SK-N-SH treated with all-trans-retinoic acid at 6 μM for 48 hours (cell line): Measurements from ENCODE around the gene IYD.

Source experiments
- ATAC-seq: fragments of 200-7000 bp; cut with Tn5 transposase; 3 replicates; pipeline ENCODE4 v1.9.1; 2020; ENCODE audit warnings: mild to moderate bottlenecking, moderate library complexity
- BACH2 ChIP-seq: fragments of 250-450 bp; sonication (Bioruptor Pico); IDR thresholded peaks from 2 replicates; pipeline ENCODE4 v1.9.0; 2021; ENCODE audit warnings: mild to moderate bottlenecking, borderline replicate concordance
- CSDC2 ChIP-seq: fragments of 250-450 bp; sonication (Bioruptor Pico); IDR thresholded peaks from 2 replicates; pipeline ENCODE4 v1.5.0; 2020; ENCODE audit warnings: mild to moderate bottlenecking, moderate library complexity
- ESRRG ChIP-seq: fragments of 250-450 bp; sonication (Bioruptor Pico); IDR thresholded peaks from 2 replicates; pipeline ENCODE4 v1.6.1; 2021; ENCODE audit warnings: mild to moderate bottlenecking
- GLIS3 ChIP-seq: fragments of 250-450 bp; sonication (Bioruptor Pico); IDR thresholded peaks from 2 replicates; pipeline ENCODE4 v1.5.0; 2020; ENCODE audit warnings: mild to moderate bottlenecking, moderate library complexity
- ISL1 ChIP-seq: fragments of 250-450 bp; sonication (Bioruptor Pico); IDR thresholded peaks from 2 replicates; pipeline ENCODE4 v2.1.2; 2022; ENCODE audit warnings: mild to moderate bottlenecking, moderate library complexity
- OSR1 ChIP-seq: fragments of 250-450 bp; sonication (Bioruptor Pico); IDR thresholded peaks from 2 replicates; pipeline ENCODE4 v1.8.0; 2022; ENCODE audit warnings: moderate library complexity, mild to moderate bottlenecking, inconsistent platforms
- PATZ1 ChIP-seq: fragments of 250-450 bp; sonication (Bioruptor Pico); IDR thresholded peaks from 2 replicates; pipeline ENCODE4 v1.8.0; 2020; ENCODE audit warnings: mild to moderate bottlenecking, moderate library complexity, borderline replicate concordance
- POU6F1 ChIP-seq: fragments of 250-450 bp; sonication (Bioruptor Pico); IDR thresholded peaks from 2 replicates; pipeline ENCODE4 v1.8.0; 2021; ENCODE audit warnings: low read depth, mild to moderate bottlenecking, moderate library complexity, borderline replicate concordance
- PPARA ChIP-seq: fragments of 250-450 bp; sonication (Bioruptor Pico); IDR thresholded peaks from 2 replicates; pipeline ENCODE4 v1.5.0; 2020; ENCODE audit warnings: mild to moderate bottlenecking, borderline replicate concordance
- RARB ChIP-seq: fragments of 250-450 bp; sonication (Bioruptor Pico); IDR thresholded peaks from 2 replicates; pipeline ENCODE4 v1.8.0; 2021; ENCODE audit warnings: mild to moderate bottlenecking, moderate library complexity
- SNAI2 ChIP-seq: fragments of 250-450 bp; sonication (Bioruptor Pico); IDR thresholded peaks from 2 replicates; pipeline ENCODE4 v1.5.0; 2020; ENCODE audit warnings: mild to moderate bottlenecking, moderate library complexity
- TCF4 ChIP-seq: fragments of 250-450 bp; sonication (Bioruptor Pico); IDR thresholded peaks from 2 replicates; pipeline ENCODE4 v1.8.0; 2021; ENCODE audit warnings: mild to moderate bottlenecking, moderate library complexity, borderline replicate concordance
- TOX ChIP-seq: fragments of 250-450 bp; sonication (Bioruptor Pico); IDR thresholded peaks from 2 replicates; pipeline ENCODE4 v1.8.0; 2021; ENCODE audit warnings: mild to moderate bottlenecking, moderate library complexity, borderline replicate concordance
- ZC3H10 ChIP-seq: fragments of 250-450 bp; sonication (Bioruptor Pico); IDR thresholded peaks from 2 replicates; pipeline ENCODE4 v1.5.1; 2021; ENCODE audit warnings: mild to moderate bottlenecking, moderate library complexity
- ZFP3 ChIP-seq: fragments of 250-450 bp; sonication (Bioruptor Pico); IDR thresholded peaks from 2 replicates; pipeline ENCODE4 v1.5.0; 2020; ENCODE audit warnings: mild to moderate bottlenecking, moderate library complexity
- ZFP30 ChIP-seq: fragments of 450-650 bp; formaldehyde crosslinking; IDR thresholded peaks from 2 replicates; pipeline ENCODE4 v1.5.0; 2022; ENCODE audit warnings: mild to moderate bottlenecking, moderate library complexity
- ZNF565 ChIP-seq: fragments of 450-650 bp; formaldehyde crosslinking; conservative IDR thresholded peaks from 2 replicates; pipeline ENCODE4 v1.5.0; 2020; ENCODE audit warnings: low read depth, mild to moderate bottlenecking, moderate library complexity
- ZNF70 ChIP-seq: fragments of 450-650 bp; formaldehyde crosslinking; IDR thresholded peaks from 2 replicates; pipeline ENCODE4 v1.5.0; 2020; ENCODE audit warnings: mild to moderate bottlenecking, moderate library complexity
- ZNF8 ChIP-seq: fragments of 450-650 bp; formaldehyde crosslinking; IDR thresholded peaks from 2 replicates; pipeline ENCODE4 v1.5.0; 2020; ENCODE audit warnings: mild to moderate bottlenecking, moderate library complexity
- TF ChIP-seq, protein P1 (sequence below): fragments of 250-450 bp; sonication (Bioruptor Pico); IDR thresholded peaks from 2 replicates; pipeline ENCODE4 v1.5.1; 2021; ENCODE audit warnings: mild to moderate bottlenecking, moderate library complexity
- TF ChIP-seq, protein P2 (sequence below): fragments of 250-450 bp; sonication (Bioruptor Pico); IDR thresholded peaks from 2 replicates; pipeline ENCODE4 v1.5.0; 2020; ENCODE audit warnings: mild to moderate bottlenecking, moderate library complexity

The IYD gene

DNA sequence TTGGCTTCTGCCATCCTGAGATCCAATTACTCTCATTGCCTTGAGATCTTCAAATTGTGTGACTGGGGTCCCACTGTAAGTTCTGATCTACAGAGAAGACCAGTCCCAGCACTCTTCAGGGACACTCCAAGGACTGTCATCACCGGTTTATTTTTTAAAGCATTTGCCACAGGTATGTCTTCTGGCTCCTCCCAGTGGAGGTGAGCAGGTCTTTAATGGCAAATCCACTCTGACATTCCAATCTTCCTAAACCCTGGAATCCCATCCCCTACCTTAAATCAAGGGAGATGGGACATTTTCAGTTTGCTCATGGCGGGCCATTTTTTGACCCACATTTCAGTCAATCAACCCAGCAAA, 35.2 kb upstream of the IYD start:
- TF ChIP-seq ISL1 (CRISPR knock-in tag) (no peak), TCF4 (CRISPR knock-in tag) (no peak), SNAI2 (CRISPR knock-in tag) (no peak), GLIS3 (CRISPR knock-in tag) (no peak), ESRRG (CRISPR knock-in tag) (no peak), ZFP3 (CRISPR knock-in tag) (no peak), ZNF8 (CRISPR knock-in tag) (no peak), ZC3H10 (CRISPR knock-in tag) (no peak), OSR1 (CRISPR knock-in tag) (no peak)
- TF ChIP-seq, protein P1, sequence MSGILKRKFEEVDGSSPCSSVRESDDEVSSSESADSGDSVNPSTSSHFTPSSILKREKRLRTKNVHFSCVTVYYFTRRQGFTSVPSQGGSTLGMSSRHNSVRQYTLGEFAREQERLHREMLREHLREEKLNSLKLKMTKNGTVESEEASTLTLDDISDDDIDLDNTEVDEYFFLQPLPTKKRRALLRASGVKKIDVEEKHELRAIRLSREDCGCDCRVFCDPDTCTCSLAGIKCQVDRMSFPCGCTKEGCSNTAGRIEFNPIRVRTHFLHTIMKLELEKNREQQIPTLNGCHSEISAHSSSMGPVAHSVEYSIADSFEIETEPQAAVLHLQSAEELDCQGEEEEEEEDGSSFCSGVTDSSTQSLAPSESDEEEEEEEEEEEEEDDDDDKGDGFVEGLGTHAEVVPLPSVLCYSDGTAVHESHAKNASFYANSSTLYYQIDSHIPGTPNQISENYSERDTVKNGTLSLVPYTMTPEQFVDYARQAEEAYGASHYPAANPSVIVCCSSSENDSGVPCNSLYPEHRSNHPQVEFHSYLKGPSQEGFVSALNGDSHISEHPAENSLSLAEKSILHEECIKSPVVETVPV (CRISPR knock-in tag) = no peak
- ATAC-seq = no peak

DNA sequence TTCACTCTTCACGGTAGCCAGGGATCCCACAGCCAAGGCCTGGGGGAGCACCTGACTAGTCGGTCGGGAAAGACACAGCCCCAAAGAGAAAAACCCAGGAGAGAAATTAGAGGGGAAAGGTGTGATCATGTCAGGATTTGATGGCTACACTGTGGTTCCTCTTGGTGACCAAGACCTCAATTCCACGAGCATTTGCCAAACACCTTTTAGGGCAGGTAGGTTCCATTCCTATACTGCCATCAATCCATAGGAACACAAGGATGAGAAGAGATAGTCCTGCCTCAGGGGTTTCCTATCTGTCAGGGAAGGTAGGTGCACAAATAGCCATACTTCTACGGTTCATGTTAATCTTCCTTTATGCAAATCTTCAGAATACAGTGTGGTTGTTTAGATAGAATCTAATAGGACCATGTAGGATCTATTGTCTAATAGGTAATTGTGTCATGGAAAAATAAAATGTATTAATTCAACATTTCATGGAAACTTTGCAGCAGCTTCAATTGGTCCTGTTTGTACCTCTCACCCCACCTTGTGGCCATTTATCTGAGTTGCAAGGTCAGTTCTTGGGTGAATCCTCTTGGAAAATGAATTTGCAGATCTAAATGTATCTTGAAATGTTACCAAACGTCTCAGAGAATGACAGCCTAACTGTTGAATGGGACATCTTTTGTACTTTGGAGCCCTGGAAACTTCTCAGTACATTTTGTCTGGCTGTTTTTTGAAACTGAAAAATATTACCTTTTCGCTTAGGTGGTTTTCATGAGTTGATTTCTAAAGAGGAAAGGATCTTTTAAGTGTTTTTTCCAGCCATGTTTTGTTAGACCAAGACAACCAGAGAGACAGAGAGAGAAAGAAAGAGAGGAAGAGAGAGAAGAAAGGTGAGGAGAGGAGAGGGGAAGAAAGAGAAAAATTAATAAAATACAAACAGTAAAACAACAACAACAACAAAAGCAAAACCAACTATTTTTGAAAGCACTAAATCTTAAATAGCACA, 33.7 kb upstream of the IYD start:
- ATAC-seq = peak; percentile 66; the same call in 2 of the 3 replicates
- TF ChIP-seq ISL1 (CRISPR knock-in tag) (no peak), TOX (CRISPR knock-in tag) (no peak), ZNF8 (CRISPR knock-in tag) (no peak), PATZ1 (CRISPR knock-in tag) (no peak), RARB (CRISPR knock-in tag) (no peak)
- TF ChIP-seq, protein P1 (CRISPR knock-in tag) = no peak
- TF ChIP-seq, all 23 proteins: peak for 0

DNA sequence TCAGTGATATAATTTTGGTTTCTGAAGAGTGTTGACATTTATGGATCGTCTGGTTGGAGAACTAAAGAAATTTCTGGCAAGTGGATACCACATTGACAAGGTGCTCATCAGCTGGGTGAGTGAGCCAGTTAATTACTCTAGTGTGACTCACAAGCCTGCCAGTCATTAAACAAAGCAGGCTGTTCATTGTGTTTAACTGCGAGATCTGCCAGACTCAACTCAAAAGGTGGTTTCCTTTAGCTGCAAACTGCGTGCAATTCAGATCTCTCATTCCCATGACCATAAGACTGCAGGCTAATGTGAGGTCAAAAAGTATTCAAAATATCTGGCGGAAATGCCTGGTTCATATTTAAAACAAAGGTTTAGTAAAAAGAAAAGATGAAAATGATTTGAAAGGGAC, 32.5 kb upstream of the IYD start:
- TF ChIP-seq TCF4 (CRISPR knock-in tag) (no peak), ESRRG (CRISPR knock-in tag) (no peak), TOX (CRISPR knock-in tag) (no peak), OSR1 (CRISPR knock-in tag) (no peak), ZNF8 (CRISPR knock-in tag) (no peak), SNAI2 (CRISPR knock-in tag) (no peak), CSDC2 (CRISPR knock-in tag) (no peak), GLIS3 (CRISPR knock-in tag) (no peak), PPARA (CRISPR knock-in tag) (no peak), ZNF565 (CRISPR knock-in tag) (no peak), ISL1 (CRISPR knock-in tag) (no peak), ZFP3 (CRISPR knock-in tag) (no peak), POU6F1 (no peak), ZFP30 (CRISPR knock-in tag) (no peak), BACH2 (CRISPR knock-in tag) (no peak), ZC3H10 (CRISPR knock-in tag) (no peak), PATZ1 (CRISPR knock-in tag) (no peak), ZNF70 (CRISPR knock-in tag) (no peak)
- TF ChIP-seq, protein P1 (CRISPR knock-in tag) = no peak
- TF ChIP-seq, protein P2, sequence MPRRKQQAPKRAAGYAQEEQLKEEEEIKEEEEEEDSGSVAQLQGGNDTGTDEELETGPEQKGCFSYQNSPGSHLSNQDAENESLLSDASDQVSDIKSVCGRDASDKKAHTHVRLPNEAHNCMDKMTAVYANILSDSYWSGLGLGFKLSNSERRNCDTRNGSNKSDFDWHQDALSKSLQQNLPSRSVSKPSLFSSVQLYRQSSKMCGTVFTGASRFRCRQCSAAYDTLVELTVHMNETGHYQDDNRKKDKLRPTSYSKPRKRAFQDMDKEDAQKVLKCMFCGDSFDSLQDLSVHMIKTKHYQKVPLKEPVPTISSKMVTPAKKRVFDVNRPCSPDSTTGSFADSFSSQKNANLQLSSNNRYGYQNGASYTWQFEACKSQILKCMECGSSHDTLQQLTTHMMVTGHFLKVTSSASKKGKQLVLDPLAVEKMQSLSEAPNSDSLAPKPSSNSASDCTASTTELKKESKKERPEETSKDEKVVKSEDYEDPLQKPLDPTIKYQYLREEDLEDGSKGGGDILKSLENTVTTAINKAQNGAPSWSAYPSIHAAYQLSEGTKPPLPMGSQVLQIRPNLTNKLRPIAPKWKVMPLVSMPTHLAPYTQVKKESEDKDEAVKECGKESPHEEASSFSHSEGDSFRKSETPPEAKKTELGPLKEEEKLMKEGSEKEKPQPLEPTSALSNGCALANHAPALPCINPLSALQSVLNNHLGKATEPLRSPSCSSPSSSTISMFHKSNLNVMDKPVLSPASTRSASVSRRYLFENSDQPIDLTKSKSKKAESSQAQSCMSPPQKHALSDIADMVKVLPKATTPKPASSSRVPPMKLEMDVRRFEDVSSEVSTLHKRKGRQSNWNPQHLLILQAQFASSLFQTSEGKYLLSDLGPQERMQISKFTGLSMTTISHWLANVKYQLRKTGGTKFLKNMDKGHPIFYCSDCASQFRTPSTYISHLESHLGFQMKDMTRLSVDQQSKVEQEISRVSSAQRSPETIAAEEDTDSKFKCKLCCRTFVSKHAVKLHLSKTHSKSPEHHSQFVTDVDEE = no peak
- no peak for ATAC-seq
